ENCODE results near the gene LMOD1. TPM values are rescaled to one million over a fixed set of nuclear protein-coding genes. Genes with fewer than 3 reads are reported as not detected.
"Not testable (repeated sequence)": the region's sequence is repeated elsewhere in the genome, so short reads cannot be mapped to it uniquely, and the experiment has no call there.

Gene LMOD1
- total and polyA plus RNA-seq, 3 donors from 2014 or later: 31.4 to 46.3 (median 39.4) TPM

DNA sequence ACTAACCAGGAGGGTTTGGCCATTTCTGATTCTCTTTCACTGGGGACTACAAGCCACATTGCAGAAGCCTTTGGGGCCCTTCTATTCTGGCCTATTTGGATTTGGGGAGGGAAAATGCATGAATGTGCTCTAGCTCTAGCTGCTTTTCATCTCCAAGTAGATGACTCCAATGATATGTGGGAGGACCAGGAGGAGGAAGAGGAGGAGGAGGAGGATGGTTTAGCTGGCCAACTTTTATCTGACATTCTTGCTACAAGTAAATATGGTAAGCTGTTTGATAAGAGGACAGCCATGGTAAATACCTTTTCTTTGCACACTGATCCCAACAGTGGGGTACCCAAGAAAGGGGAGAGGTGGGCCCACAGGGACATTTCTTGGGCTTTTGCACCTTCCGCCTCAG, 71.7 kb downstream of the LMOD1 start:
- WGBS, 2 donors: 88 to 100% methylated on average over 1 of the region's 1 CpG
- TF ChIP-seq, protein P1, sequence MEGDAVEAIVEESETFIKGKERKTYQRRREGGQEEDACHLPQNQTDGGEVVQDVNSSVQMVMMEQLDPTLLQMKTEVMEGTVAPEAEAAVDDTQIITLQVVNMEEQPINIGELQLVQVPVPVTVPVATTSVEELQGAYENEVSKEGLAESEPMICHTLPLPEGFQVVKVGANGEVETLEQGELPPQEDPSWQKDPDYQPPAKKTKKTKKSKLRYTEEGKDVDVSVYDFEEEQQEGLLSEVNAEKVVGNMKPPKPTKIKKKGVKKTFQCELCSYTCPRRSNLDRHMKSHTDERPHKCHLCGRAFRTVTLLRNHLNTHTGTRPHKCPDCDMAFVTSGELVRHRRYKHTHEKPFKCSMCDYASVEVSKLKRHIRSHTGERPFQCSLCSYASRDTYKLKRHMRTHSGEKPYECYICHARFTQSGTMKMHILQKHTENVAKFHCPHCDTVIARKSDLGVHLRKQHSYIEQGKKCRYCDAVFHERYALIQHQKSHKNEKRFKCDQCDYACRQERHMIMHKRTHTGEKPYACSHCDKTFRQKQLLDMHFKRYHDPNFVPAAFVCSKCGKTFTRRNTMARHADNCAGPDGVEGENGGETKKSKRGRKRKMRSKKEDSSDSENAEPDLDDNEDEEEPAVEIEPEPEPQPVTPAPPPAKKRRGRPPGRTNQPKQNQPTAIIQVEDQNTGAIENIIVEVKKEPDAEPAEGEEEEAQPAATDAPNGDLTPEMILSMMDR (IDR thresholded peaks at IDR 0.05): no peak
- no peak for TF ChIP-seq POLR2A (IDR thresholded peaks at IDR 0.05)
- no peak for DNase-seq
- no peak overlapping the region for H3K27ac ChIP-seq
- no peak overlapping the region for H3K4me3 ChIP-seq
- no peaks in the 10 kb centered on the region for H3K9me3 ChIP-seq
- intact Hi-C loops (cut with DNase I; ENCODE audit: low total_unique reads): no loop called here
- H3K27me3 ChIP-seq: no peaks in the 10 kb centered on the region
- H3K36me3 ChIP-seq (ENCODE audit: low read depth, missing control alignments): no peaks in the 10 kb centered on the region
- peaks cover 14% of the 10 kb centered on the region for H3K4me1 ChIP-seq

DNA sequence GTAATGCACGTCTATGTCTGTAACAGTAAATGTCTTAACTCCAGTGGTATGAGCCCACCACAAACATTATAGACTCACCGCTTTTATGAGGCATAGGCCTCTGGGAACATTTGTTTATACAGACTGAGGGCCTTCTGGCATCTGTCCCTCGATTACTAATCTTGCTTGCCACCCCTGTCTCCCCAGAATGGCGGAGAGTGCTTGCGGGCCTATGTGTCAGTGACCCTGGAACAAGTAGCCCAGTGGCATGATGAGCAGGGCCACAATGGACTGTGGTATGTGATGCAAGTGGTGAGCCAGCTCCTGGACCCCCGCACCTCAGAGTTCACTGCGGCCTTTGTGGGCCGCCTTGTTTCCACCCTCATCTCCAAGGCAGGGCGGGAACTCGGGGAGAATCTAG, 76.0 kb downstream of the LMOD1 start:
- DNase-seq: no peak
- intact Hi-C loops (cut with DNase I; ENCODE audit: low total_unique reads): no loop called here
- no peak overlapping the region for H3K4me3 ChIP-seq
- H3K36me3 ChIP-seq (ENCODE audit: low read depth, missing control alignments): no peaks in the 10 kb centered on the region
- H3K27ac ChIP-seq: no peak overlapping the region
- WGBS, 2 donors: 90 to 94% methylated on average over 10 of the region's 10 CpGs
- H3K9me3 ChIP-seq: no peaks in the 10 kb centered on the region
- H3K4me1 ChIP-seq: peaks cover 14% of the 10 kb centered on the region
- no peaks in the 10 kb centered on the region for H3K27me3 ChIP-seq
- TF ChIP-seq, protein P1 (IDR thresholded peaks at IDR 0.05): no peak
- no peak for TF ChIP-seq POLR2A (IDR thresholded peaks at IDR 0.05)

DNA sequence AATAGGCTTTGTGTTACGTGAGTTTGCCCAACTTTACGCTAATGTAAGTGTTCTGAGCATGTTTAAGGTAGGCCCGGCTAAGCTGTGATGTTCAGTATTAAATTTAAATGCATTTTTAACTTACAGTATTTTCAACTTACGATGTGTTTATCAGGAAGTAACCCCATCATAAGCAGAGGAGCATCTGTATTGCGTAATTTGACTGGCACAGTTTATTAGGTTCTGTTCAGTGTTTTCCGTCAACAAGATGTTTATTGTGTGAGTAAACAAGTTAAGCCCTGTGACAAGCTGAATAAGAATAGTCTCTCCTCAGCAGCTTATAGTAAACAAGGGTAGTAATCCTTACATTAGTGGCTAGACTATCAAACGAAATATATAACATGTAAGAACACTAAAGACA, 84.9 kb downstream of the LMOD1 start:
- no peaks in the 10 kb centered on the region for H3K36me3 ChIP-seq (ENCODE audit: low read depth, missing control alignments)
- intact Hi-C loops (cut with DNase I; ENCODE audit: low total_unique reads): no loop called here
- no peak overlapping the region for H3K27ac ChIP-seq
- H3K4me1 ChIP-seq: no peaks in the 10 kb centered on the region
- no peaks in the 10 kb centered on the region for H3K9me3 ChIP-seq
- no peaks in the 10 kb centered on the region for H3K27me3 ChIP-seq
- WGBS, 2 donors: 89 to 95% methylated on average over 7 of the region's 7 CpGs
- no peak overlapping the region for H3K4me3 ChIP-seq
- no peak for DNase-seq
- no peak for TF ChIP-seq POLR2A (IDR thresholded peaks at IDR 0.05)
- TF ChIP-seq, protein P1 (IDR thresholded peaks at IDR 0.05): no peak

DNA sequence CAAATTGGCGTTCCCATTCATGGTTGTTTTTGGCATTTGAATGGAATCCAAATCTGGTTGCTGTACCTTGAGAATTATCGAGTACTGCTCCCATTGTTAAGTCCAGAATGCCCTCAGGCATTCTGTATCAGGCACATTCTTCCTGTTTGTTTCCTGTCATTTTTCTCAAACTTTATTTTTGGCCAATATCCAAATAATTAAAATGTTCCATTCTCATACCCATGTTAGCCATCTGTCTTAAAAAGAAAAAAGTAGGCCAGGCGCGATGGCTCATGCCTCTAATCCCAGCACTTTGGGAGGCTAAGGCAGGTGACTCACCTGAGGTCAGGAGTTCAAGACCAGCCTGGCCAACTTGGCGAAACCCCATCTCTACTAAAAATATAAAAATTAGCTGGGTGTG, 86.9 kb downstream of the LMOD1 start:
- TF ChIP-seq, protein P1 (IDR thresholded peaks at IDR 0.05): no peak
- TF ChIP-seq POLR2A (IDR thresholded peaks at IDR 0.05): no peak
- intact Hi-C loops (cut with DNase I; ENCODE audit: low total_unique reads): no loop called here
- 95 to 97% methylated on average over 5 of the region's 5 CpGs for WGBS, 2 donors

DNA sequence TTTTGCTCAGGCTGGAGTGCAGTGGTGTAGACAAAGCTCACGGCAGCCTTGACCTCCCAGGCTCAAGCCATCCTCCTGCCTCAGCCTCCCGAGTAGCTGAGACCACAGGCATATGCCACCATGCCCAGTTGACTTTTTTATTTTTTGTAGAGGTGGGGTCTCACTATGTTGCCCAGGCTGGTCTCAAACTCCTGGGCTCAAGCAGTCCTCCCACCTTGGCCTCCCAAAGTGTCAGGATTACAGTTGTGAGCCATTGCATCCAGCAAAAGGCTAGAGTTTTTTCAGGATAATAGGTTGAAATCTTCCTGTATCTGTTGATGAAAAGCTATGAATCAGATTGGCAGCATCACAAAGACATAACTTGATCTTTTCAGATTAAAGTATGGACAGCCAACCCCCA, 89.6 kb downstream of the LMOD1 start:
- intact Hi-C loops (cut with DNase I; ENCODE audit: low total_unique reads): not testable (repeated sequence)

More for the DNA sequence above, 86.9 kb downstream of the LMOD1 start:
- Histone ChIP-seq H3K27ac (no peak overlapping the region), H3K9me3 (no peaks in the 10 kb centered on the region), H3K27me3 (no peaks in the 10 kb centered on the region), H3K36me3 (ENCODE audit: low read depth, missing control alignments) (no peaks in the 10 kb centered on the region), H3K4me3 (no peak overlapping the region), H3K4me1 (no peaks in the 10 kb centered on the region)
- DNase-seq: no peak

More for the DNA sequence above, 89.6 kb downstream of the LMOD1 start:
- not testable (repeated sequence) for H3K27me3 ChIP-seq; H3K4me1 ChIP-seq; H3K27ac ChIP-seq; DNase-seq; H3K36me3 ChIP-seq (ENCODE audit: low read depth, missing control alignments); H3K4me3 ChIP-seq; H3K9me3 ChIP-seq
- 97 to 100% methylated on average over 2 of the region's 2 CpGs for WGBS, 2 donors
